Common myeloid progenitor, CD34-positive (primary cell): ENCODE measurements around the gene NDRG4.
A peak's percentile ranks its signal among the peaks of the same experiment; 100 is the strongest.

Experiments used
- CTCF ChIA-PET: fragments of 350-600 bp; sonication (Branson Sonifier 250); formaldehyde crosslinking; loops from one replicate; lab custom pipeline; 2021; ENCODE audit warnings: antibody characterized with exemption; lab: Charles Lee
- POLR2A ChIA-PET: fragments of 350-600 bp; sonication (Branson Sonifier 250); formaldehyde crosslinking; loops from one replicate; lab custom pipeline; 2021; ENCODE audit warnings: antibody characterized with exemption; lab: Charles Lee
- DNase-seq, 3 donors: peaks; one replicate each; pipeline versions ENCODE4 v3.0.0 to v3.0.0-alpha.2; 2013
- H3K27ac ChIP-seq, 2 experiments: 1 replicate in 1 of 2; 2 replicates in 1 of 2; pipeline ENCODE4 v1.7.0; 2013; ENCODE audit warnings: inconsistent platforms in 2 of 2, low read length in 2 of 2, mild to moderate bottlenecking in 2 of 2, low read depth in 1 of 2, moderate library complexity in 1 of 2; ENCODE audit not compliant: severe bottlenecking in 2 of 2, insufficient read depth in 1 of 2, poor library complexity in 1 of 2
- H3K27me3 ChIP-seq, 5 experiments: replicated peaks in 2 of 5; 1 replicate in 3 of 5; 2 replicates in 2 of 5; pipeline versions ENCODE4 v1.6.1 to v1.7.0; 2013; ENCODE audit warnings: low read length in 4 of 5, mild to moderate bottlenecking in 2 of 5, moderate library complexity in 2 of 5, inconsistent platforms in 1 of 5; ENCODE audit not compliant: insufficient read depth in 5 of 5, control insufficient read depth in 4 of 5
- H3K36me3 ChIP-seq, 4 experiments: 1 replicate in 2 of 4; 2 replicates in 2 of 4; pipeline versions ENCODE4 v1.6.1 to v1.7.0; 2013; ENCODE audit warnings: low read length in 3 of 4, control low read depth in 1 of 4, mild to moderate bottlenecking in 1 of 4; ENCODE audit not compliant: control insufficient read depth in 4 of 4, insufficient read depth in 4 of 4
- H3K4me1 ChIP-seq, 4 experiments: 1 replicate in 3 of 4; 2 replicates in 1 of 4; pipeline versions ENCODE4 v1.6.1 to v1.7.1; 2013; ENCODE audit warnings: low read length in 3 of 4, mild to moderate bottlenecking in 3 of 4, control low read depth in 1 of 4, inconsistent platforms in 1 of 4, moderate library complexity in 1 of 4; ENCODE audit not compliant: control insufficient read depth in 4 of 4, insufficient read depth in 4 of 4; ENCODE audit errors: control extremely low read depth in 1 of 4
- H3K4me3 ChIP-seq, 7 experiments: 1 replicate in 4 of 7; 2 replicates in 3 of 7; pipeline versions ENCODE4 v1.5.1 to v1.7.0; 2013; ENCODE audit warnings: mild to moderate bottlenecking in 7 of 7, low read length in 6 of 7, moderate library complexity in 6 of 7, inconsistent platforms in 2 of 7, low read depth in 2 of 7, control low read depth in 1 of 7; ENCODE audit not compliant: insufficient read depth in 4 of 7, control insufficient read depth in 1 of 7; ENCODE audit errors: extremely low read depth in 1 of 7
- H3K9me3 ChIP-seq, 5 experiments: 1 replicate in 4 of 5; 2 replicates in 1 of 5; pipeline versions ENCODE4 v1.6.1 to v1.7.1; 2013; ENCODE audit warnings: low read length in 4 of 5, mild to moderate bottlenecking in 2 of 5, inconsistent platforms in 1 of 5, low read depth in 1 of 5, moderate library complexity in 1 of 5; ENCODE audit not compliant: control insufficient read depth in 4 of 5, insufficient read depth in 2 of 5; ENCODE audit errors: control extremely low read depth in 1 of 5
- WGBS: methylation state at CpG from one replicate; pipeline ENCODE4 v1.1.5; 2013; ENCODE audit not compliant: insufficient coverage; 5-methylcytosine and 5-hydroxymethylcytosine counted together

NDRG4 gene

GRCh38 chr16:58508671-58509251, 8.8 kb downstream of the NDRG4 start:
- Histone ChIP-seq H3K27me3 (peaks cover 0 to 6% (median 0%) of the 10 kb centered on the region in 5 experiments), H3K27ac (no peak overlapping the region), H3K4me3 (no peak overlapping the region), H3K9me3 (no peaks in the 10 kb centered on the region), H3K36me3 (no peaks in the 10 kb centered on the region), H3K4me1 (peaks cover 0 to 8% (median 3%) of the 10 kb centered on the region in 4 experiments)
- POLR2A ChIA-PET = no interaction called here
- WGBS = 96% methylated on average over 4 of the region's 5 CpGs
- DNase-seq = no peak
- CTCF ChIA-PET = interaction anchor here (0.8 to 2.6 kb wide), 5 partner anchors 9 to 172 kb away, joined by 3 to 12 read pairs (median 3); partner anchors contain the start of gene NDRG4

- POLR2A ChIA-PET = no interaction called here
- no peak overlapping the region for H3K27ac ChIP-seq
- no peaks in the 10 kb centered on the region for H3K27me3 ChIP-seq
- no peaks in the 10 kb centered on the region for H3K9me3 ChIP-seq
- no peaks in the 10 kb centered on the region for H3K36me3 ChIP-seq
- CTCF ChIA-PET = interaction anchor here (1.1 to 2.6 kb wide), 5 partner anchors 9 to 82 kb away, joined by 3 to 12 read pairs (median 8); partner anchors contain the start of gene NDRG4
- WGBS = 92% methylated on average over 4 of the region's 9 CpGs
- no peak overlapping the region for H3K4me3 ChIP-seq
- DNase-seq = no peak
- peaks cover 0 to 12% (median 6%) of the 10 kb centered on the region in 4 experiments for H3K4me1 ChIP-seq
These were observed 9.5 kb downstream of the NDRG4 start for GRCh38 chr16:58509256-58510096.

GRCh38 chr16:58510097-58510775, 10.3 kb downstream of the NDRG4 start:
- Histone ChIP-seq H3K4me1 (peaks cover 0 to 18% (median 14%) of the 10 kb centered on the region in 4 experiments), H3K9me3 (no peaks in the 10 kb centered on the region), H3K4me3 (no peak overlapping the region), H3K27ac (no peak overlapping the region), H3K27me3 (no peaks in the 10 kb centered on the region), H3K36me3 (no peaks in the 10 kb centered on the region)
- ChIA-PET CTCF (interaction anchor here (1.0 to 2.6 kb wide), 6 partner anchors 8 to 155 kb away, joined by 3 to 12 read pairs (median 6); partner anchors contain the start of gene NDRG4), POLR2A (no interaction called here)
- 97% methylated on average over 16 of the region's 18 CpGs for WGBS
- DNase-seq = no peak

GRCh38 chr16:58510776-58511628, 11.1 kb downstream of the NDRG4 start:
- H3K27ac ChIP-seq = no peak overlapping the region

GRCh38 chr16:58511933-58512815, 12.2 kb downstream of the NDRG4 start:
- no peaks in the 10 kb centered on the region for H3K27me3 ChIP-seq
- peaks cover 0 to 23% (median 20%) of the 10 kb centered on the region in 4 experiments for H3K4me1 ChIP-seq
- no peak overlapping the region for H3K4me3 ChIP-seq
- 56% methylated on average over 12 of the region's 17 CpGs for WGBS
- DNase-seq = peak; percentile 60 to 79 (median 75)
- ChIA-PET POLR2A (no interaction called here), CTCF (interaction anchor here (0.6 to 4.0 kb wide), 13 partner anchors 8 to 244 kb away, joined by 3 to 17 read pairs (median 4); partner anchors contain the start of gene NDRG4)
- no peaks in the 10 kb centered on the region for H3K9me3 ChIP-seq
- no peak overlapping the region for H3K27ac ChIP-seq
- peaks cover 0 to 9% (median 4%) of the 10 kb centered on the region in 4 experiments for H3K36me3 ChIP-seq

More at GRCh38 chr16:58510776-58511628, 11.1 kb downstream of the NDRG4 start:
- WGBS = 92% methylated on average over 24 of the region's 30 CpGs
- H3K9me3 ChIP-seq = no peaks in the 10 kb centered on the region
- H3K27me3 ChIP-seq = no peaks in the 10 kb centered on the region
- no peak overlapping the region for H3K4me3 ChIP-seq
- H3K4me1 ChIP-seq = peaks cover 0 to 20% (median 14%) of the 10 kb centered on the region in 4 experiments
- POLR2A ChIA-PET = no interaction called here
- CTCF ChIA-PET = interaction anchor here (1.0 to 4.0 kb wide), 9 partner anchors 9 to 175 kb away, joined by 3 to 17 read pairs (median 6); partner anchors contain the start of gene NDRG4
- DNase-seq = no peak
- no peaks in the 10 kb centered on the region for H3K36me3 ChIP-seq
